ENCODE data around the gene BEAN1. TPM values are rescaled to one million over a fixed set of nuclear protein-coding genes. Genes with fewer than 3 reads are reported as not detected.
"Not testable (repeated sequence)": the region's sequence is repeated elsewhere in the genome, so short reads cannot be mapped to it uniquely, and the experiment has no call there.

The BEAN1 gene
- total RNA-seq, 1 donor from 2014 or later: not detected

DNA sequence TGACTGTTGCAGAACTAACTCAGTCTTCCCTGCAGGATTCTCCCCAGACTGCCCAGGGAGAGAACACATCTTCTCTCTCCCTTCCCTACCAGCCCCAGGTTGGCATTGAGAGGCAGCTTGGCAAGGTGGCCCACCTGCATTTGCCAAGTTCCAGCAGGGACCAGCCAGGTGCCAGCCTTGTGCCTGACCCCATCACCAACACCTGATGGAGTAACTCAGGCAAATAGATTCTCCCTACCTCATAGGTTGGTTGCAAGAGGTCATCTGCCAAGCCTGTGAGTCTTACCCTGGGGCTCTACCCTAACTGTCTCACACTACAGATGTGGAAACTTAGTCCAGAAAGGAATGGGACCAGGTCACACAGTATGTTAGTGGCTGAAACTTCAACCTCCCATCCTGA lies 20.4 kb downstream of the BEAN1 start:
- Histone ChIP-seq H3K9ac (ENCODE audit: low read depth in 1 of 3, low read length in 3 of 3) (peak overlapping the region in 1 of 3 donors; percentile 1), H3K4me3 (ENCODE audit: low read length in 3 of 3) (no peak overlapping the region), H3K4me1 (ENCODE audit: control insufficient read depth in 3 of 3, insufficient read depth in 3 of 3, low read length in 3 of 3) (no peaks in the 10 kb centered on the region), H3K9me3 (ENCODE audit: control insufficient read depth in 3 of 3, low read length in 3 of 3) (no peaks in the 10 kb centered on the region), H3K27me3 (ENCODE audit: control insufficient read depth in 3 of 3, insufficient read depth in 3 of 3, low read length in 3 of 3) (peaks cover 8 to 12% (median 11%) of the 10 kb centered on the region in 3 donors), H3K36me3 (ENCODE audit: control insufficient read depth in 3 of 3, insufficient read depth in 3 of 3, low read length in 3 of 3) (no peaks in the 10 kb centered on the region), H3K27ac (ENCODE audit: low read depth, low read length) (no peak overlapping the region)

DNA sequence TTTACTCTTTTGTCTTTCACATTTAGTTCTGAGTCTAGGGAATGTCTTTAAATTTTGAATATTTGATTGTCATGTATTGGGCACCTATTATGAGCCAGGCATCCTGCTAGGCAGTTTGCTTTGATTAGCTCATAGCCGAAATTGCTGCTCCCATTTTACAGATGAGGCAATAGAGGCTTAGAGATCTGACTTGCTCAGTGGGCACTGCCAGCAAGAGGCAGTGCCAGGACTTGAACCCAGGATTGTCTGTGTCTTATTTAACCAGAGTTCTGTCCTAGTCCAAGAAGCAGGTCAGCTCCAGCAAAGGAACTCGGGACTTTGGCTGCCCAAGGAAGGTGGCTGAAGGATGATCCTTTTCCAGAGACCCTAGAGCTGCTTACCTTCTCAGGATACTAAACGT lies 24.5 kb downstream of the BEAN1 start:
- Histone ChIP-seq H3K9me3 (ENCODE audit: control insufficient read depth in 3 of 3, low read length in 3 of 3) (no peaks in the 10 kb centered on the region), H3K4me1 (ENCODE audit: control insufficient read depth in 3 of 3, insufficient read depth in 3 of 3, low read length in 3 of 3) (no peaks in the 10 kb centered on the region), H3K27me3 (ENCODE audit: control insufficient read depth in 3 of 3, insufficient read depth in 3 of 3, low read length in 3 of 3) (peaks cover 0 to 4% (median 0%) of the 10 kb centered on the region in 3 donors), H3K9ac (ENCODE audit: low read depth in 1 of 3, low read length in 3 of 3) (no peak overlapping the region), H3K36me3 (ENCODE audit: control insufficient read depth in 3 of 3, insufficient read depth in 3 of 3, low read length in 3 of 3) (no peaks in the 10 kb centered on the region), H3K4me3 (ENCODE audit: low read length in 3 of 3) (no peak overlapping the region), H3K27ac (ENCODE audit: low read depth, low read length) (no peak overlapping the region)

DNA sequence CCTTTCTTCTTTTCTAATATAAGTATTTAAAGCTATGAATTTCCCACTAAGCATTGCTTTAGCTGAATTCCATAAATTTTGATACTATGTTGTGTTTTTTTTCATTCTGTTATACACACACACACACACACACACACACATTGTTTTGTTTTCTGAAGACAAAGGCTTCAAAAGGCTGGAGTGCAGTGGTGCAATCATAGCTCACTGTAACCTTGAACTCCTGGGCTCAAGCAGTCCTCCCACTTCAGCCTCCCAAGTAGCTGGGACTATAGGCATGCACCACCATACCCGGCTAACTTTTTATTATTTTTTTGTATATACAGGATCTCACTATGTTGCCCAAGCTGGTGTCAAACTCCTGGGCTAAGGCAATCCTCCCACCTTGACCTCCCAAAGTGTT lies 26.1 kb downstream of the BEAN1 start:
- not testable (repeated sequence) for H3K9me3 ChIP-seq (ENCODE audit: control insufficient read depth in 3 of 3, low read length in 3 of 3); H3K9ac ChIP-seq (ENCODE audit: low read depth in 1 of 3, low read length in 3 of 3); H3K4me1 ChIP-seq (ENCODE audit: control insufficient read depth in 3 of 3, insufficient read depth in 3 of 3, low read length in 3 of 3); H3K27ac ChIP-seq (ENCODE audit: low read depth, low read length); H3K27me3 ChIP-seq (ENCODE audit: control insufficient read depth in 3 of 3, insufficient read depth in 3 of 3, low read length in 3 of 3); H3K4me3 ChIP-seq (ENCODE audit: low read length in 3 of 3); H3K36me3 ChIP-seq (ENCODE audit: control insufficient read depth in 3 of 3, insufficient read depth in 3 of 3, low read length in 3 of 3)

DNA sequence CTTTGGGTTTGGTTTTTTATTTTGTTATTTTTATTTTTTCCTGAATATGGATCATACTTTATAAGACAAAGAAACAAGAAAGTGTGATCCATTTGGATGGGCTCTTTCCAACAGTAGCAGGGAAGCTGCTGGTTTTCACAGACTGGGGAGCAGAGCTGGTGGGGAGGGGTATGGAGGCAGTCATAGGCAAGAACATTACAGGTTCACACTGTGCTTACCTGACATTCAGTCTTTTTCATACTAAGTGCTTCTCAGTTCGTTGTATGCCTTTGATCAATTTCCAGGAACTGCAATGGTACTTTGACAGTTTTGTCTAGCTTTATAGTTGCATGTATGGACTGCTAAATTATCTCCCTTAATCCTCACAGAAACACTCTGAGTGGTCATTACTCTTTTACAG lies 27.7 kb downstream of the BEAN1 start:
- H3K27ac ChIP-seq (ENCODE audit: low read depth, low read length): no peak overlapping the region
- H3K4me1 ChIP-seq (ENCODE audit: control insufficient read depth in 3 of 3, insufficient read depth in 3 of 3, low read length in 3 of 3): no peaks in the 10 kb centered on the region
- no peaks in the 10 kb centered on the region for H3K9me3 ChIP-seq (ENCODE audit: control insufficient read depth in 3 of 3, low read length in 3 of 3)
- peaks cover 15 to 18% (median 18%) of the 10 kb centered on the region in 3 donors for H3K27me3 ChIP-seq (ENCODE audit: control insufficient read depth in 3 of 3, insufficient read depth in 3 of 3, low read length in 3 of 3)
- no peaks in the 10 kb centered on the region for H3K36me3 ChIP-seq (ENCODE audit: control insufficient read depth in 3 of 3, insufficient read depth in 3 of 3, low read length in 3 of 3)
- H3K4me3 ChIP-seq (ENCODE audit: low read length in 3 of 3): no peak overlapping the region
- no peak overlapping the region for H3K9ac ChIP-seq (ENCODE audit: low read depth in 1 of 3, low read length in 3 of 3)

DNA sequence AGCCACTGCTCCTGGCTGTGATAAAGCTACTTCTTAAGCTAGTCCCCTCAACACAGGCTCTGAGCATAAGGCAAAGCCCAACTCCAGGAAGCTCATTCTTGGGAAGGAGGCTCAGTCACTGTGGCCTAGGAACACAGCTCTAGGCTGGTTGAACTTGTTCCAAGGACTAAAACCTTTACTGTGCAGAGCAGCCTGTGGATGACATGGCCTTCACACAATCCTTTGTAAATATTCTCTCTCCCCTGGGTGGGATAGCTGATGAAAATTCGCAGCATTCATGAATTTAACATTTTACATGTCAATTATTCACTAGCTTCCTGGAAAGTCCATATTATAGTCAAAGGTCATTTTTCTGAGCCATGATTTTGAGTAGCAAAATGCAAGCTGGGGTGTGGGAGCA lies 28.9 kb downstream of the BEAN1 start:
- Histone ChIP-seq H3K36me3 (ENCODE audit: control insufficient read depth in 3 of 3, insufficient read depth in 3 of 3, low read length in 3 of 3) (no peaks in the 10 kb centered on the region), H3K9me3 (ENCODE audit: control insufficient read depth in 3 of 3, low read length in 3 of 3) (no peaks in the 10 kb centered on the region), H3K4me1 (ENCODE audit: control insufficient read depth in 3 of 3, insufficient read depth in 3 of 3, low read length in 3 of 3) (no peaks in the 10 kb centered on the region), H3K27ac (ENCODE audit: low read depth, low read length) (no peak overlapping the region), H3K27me3 (ENCODE audit: control insufficient read depth in 3 of 3, insufficient read depth in 3 of 3, low read length in 3 of 3) (peaks cover 27 to 29% (median 29%) of the 10 kb centered on the region in 3 donors), H3K4me3 (ENCODE audit: low read length in 3 of 3) (no peak overlapping the region), H3K9ac (ENCODE audit: low read depth in 1 of 3, low read length in 3 of 3) (no peak overlapping the region)

DNA sequence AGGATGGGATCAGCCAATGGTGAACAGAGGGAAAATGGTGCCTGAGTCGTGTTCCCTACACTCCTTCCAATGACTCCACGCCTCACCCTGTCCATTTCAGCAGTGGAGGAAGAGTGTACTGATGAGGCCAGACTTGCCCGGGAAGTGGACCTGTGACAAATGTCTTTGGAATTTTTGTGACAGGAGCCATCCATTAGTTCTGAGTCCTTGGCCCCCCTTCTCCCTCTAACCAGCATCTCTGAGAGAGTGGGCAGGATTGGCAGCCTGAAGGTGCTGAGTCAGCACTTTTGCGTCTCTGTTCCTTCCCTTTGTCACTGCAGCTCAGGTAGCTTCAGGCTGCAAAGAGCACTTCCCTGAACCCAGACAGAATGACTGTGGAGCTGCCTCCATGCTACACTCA lies 30.8 kb downstream of the BEAN1 start:
- peaks cover 30 to 36% (median 36%) of the 10 kb centered on the region in 3 donors for H3K27me3 ChIP-seq (ENCODE audit: control insufficient read depth in 3 of 3, insufficient read depth in 3 of 3, low read length in 3 of 3)
- H3K4me3 ChIP-seq (ENCODE audit: low read length in 3 of 3): no peak overlapping the region
- H3K36me3 ChIP-seq (ENCODE audit: control insufficient read depth in 3 of 3, insufficient read depth in 3 of 3, low read length in 3 of 3): no peaks in the 10 kb centered on the region
- H3K4me1 ChIP-seq (ENCODE audit: control insufficient read depth in 3 of 3, insufficient read depth in 3 of 3, low read length in 3 of 3): no peaks in the 10 kb centered on the region
- no peak overlapping the region for H3K9ac ChIP-seq (ENCODE audit: low read depth in 1 of 3, low read length in 3 of 3)
- H3K27ac ChIP-seq (ENCODE audit: low read depth, low read length): no peak overlapping the region
- no peaks in the 10 kb centered on the region for H3K9me3 ChIP-seq (ENCODE audit: control insufficient read depth in 3 of 3, low read length in 3 of 3)

DNA sequence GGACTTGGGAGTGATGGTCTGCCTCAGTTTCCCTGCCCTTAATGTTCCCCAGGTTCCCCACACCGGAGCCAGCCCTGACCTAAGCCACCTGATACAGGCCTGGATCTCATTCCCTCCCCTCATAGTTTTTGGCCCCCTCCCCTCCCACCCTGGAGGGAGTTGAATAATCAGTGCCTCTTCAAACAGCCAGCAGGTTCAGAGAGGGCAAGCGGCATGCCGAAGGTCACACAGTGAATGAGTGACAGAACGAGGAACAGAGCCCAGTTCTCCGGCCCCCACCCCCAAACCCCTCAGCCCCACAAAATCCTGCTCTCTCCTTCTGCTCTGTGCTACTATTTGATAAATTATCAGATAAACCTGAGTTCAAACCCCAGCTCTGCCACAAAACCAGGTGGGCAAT lies 31.2 kb downstream of the BEAN1 start:
- H3K9ac ChIP-seq (ENCODE audit: low read depth in 1 of 3, low read length in 3 of 3): no peak overlapping the region
- H3K36me3 ChIP-seq (ENCODE audit: control insufficient read depth in 3 of 3, insufficient read depth in 3 of 3, low read length in 3 of 3): no peaks in the 10 kb centered on the region
- no peak overlapping the region for H3K27ac ChIP-seq (ENCODE audit: low read depth, low read length)
- H3K4me3 ChIP-seq (ENCODE audit: low read length in 3 of 3): no peak overlapping the region
- peaks cover 30 to 36% (median 36%) of the 10 kb centered on the region in 3 donors for H3K27me3 ChIP-seq (ENCODE audit: control insufficient read depth in 3 of 3, insufficient read depth in 3 of 3, low read length in 3 of 3)
- no peaks in the 10 kb centered on the region for H3K9me3 ChIP-seq (ENCODE audit: control insufficient read depth in 3 of 3, low read length in 3 of 3)
- no peaks in the 10 kb centered on the region for H3K4me1 ChIP-seq (ENCODE audit: control insufficient read depth in 3 of 3, insufficient read depth in 3 of 3, low read length in 3 of 3)

DNA sequence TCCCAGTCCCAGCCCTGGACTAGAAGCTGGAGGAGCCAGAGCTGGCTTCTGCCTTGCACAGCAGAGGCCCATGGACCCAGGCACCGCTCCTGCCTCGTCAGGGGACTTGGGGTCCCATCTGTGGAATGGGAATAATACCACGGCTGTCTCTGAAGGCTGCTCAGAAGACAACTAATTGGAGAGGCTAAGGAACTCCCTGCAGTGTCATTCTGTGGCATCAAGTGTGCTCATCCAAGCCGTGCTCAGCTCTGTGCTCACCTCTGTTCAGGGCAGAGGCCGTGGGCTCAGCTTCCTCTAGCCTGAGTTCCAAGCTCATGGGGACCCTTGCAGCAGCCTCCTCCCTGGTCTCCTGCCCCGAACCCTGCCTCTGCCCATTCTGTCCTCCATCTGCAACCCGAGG lies 31.8 kb downstream of the BEAN1 start:
- Histone ChIP-seq H3K4me3 (ENCODE audit: low read length in 3 of 3) (no peak overlapping the region), H3K4me1 (ENCODE audit: control insufficient read depth in 3 of 3, insufficient read depth in 3 of 3, low read length in 3 of 3) (no peaks in the 10 kb centered on the region), H3K27ac (ENCODE audit: low read depth, low read length) (no peak overlapping the region), H3K36me3 (ENCODE audit: control insufficient read depth in 3 of 3, insufficient read depth in 3 of 3, low read length in 3 of 3) (no peaks in the 10 kb centered on the region), H3K9me3 (ENCODE audit: control insufficient read depth in 3 of 3, low read length in 3 of 3) (no peaks in the 10 kb centered on the region), H3K9ac (ENCODE audit: low read depth in 1 of 3, low read length in 3 of 3) (no peak overlapping the region), H3K27me3 (ENCODE audit: control insufficient read depth in 3 of 3, insufficient read depth in 3 of 3, low read length in 3 of 3) (peaks cover 30 to 36% (median 36%) of the 10 kb centered on the region in 3 donors)

DNA sequence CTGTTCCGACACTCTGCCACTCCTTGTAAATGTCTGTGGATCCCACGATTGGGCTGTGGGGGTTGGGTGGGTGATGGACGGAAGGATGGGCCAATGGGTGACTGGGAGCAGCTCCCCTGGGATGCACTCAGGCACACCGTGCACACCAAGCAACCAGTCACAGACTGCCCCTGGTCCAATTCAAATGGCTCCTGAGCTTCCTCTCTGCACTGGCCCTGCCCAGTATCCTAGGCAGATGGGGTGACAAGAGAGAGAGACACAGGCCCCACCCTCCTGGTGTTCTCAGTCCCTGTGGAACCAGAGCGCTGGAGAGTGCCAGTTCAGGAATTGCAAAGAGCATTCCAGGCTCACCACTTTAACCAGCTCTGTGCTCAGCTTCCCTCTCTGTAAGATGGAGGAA lies 32.8 kb downstream of the BEAN1 start:
- H3K27me3 ChIP-seq (ENCODE audit: control insufficient read depth in 3 of 3, insufficient read depth in 3 of 3, low read length in 3 of 3): peaks cover 30 to 36% (median 36%) of the 10 kb centered on the region in 3 donors
- H3K9me3 ChIP-seq (ENCODE audit: control insufficient read depth in 3 of 3, low read length in 3 of 3): no peaks in the 10 kb centered on the region
- no peak overlapping the region for H3K9ac ChIP-seq (ENCODE audit: low read depth in 1 of 3, low read length in 3 of 3)
- H3K4me1 ChIP-seq (ENCODE audit: control insufficient read depth in 3 of 3, insufficient read depth in 3 of 3, low read length in 3 of 3): no peaks in the 10 kb centered on the region
- H3K27ac ChIP-seq (ENCODE audit: low read depth, low read length): no peak overlapping the region
- no peak overlapping the region for H3K4me3 ChIP-seq (ENCODE audit: low read length in 3 of 3)
- H3K36me3 ChIP-seq (ENCODE audit: control insufficient read depth in 3 of 3, insufficient read depth in 3 of 3, low read length in 3 of 3): no peaks in the 10 kb centered on the region

DNA sequence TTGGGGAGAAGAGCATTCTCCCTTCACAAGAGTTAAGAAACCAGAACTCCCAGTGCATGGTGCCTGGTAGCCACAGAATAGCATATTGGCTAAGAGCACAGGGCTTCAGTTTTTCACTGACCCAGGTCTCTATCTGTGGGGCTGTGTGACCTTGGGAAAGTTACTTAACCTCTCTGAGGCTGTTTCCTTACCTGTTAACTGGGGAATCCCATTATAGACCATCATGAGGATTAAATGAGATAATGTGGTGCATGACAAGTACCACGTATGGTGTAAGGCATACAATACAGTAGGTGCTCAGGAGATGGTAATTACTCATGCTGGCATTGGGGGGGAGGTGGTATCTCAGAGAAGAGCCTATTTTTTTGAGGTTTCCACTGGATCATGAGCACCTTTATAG lies 33.6 kb downstream of the BEAN1 start:
- Histone ChIP-seq H3K27me3 (ENCODE audit: control insufficient read depth in 3 of 3, insufficient read depth in 3 of 3, low read length in 3 of 3) (peaks cover 30 to 36% (median 36%) of the 10 kb centered on the region in 3 donors), H3K4me3 (ENCODE audit: low read length in 3 of 3) (no peak overlapping the region), H3K4me1 (ENCODE audit: control insufficient read depth in 3 of 3, insufficient read depth in 3 of 3, low read length in 3 of 3) (no peaks in the 10 kb centered on the region), H3K9ac (ENCODE audit: low read depth in 1 of 3, low read length in 3 of 3) (no peak overlapping the region), H3K36me3 (ENCODE audit: control insufficient read depth in 3 of 3, insufficient read depth in 3 of 3, low read length in 3 of 3) (no peaks in the 10 kb centered on the region), H3K9me3 (ENCODE audit: control insufficient read depth in 3 of 3, low read length in 3 of 3) (no peaks in the 10 kb centered on the region), H3K27ac (ENCODE audit: low read depth, low read length) (no peak overlapping the region)

DNA sequence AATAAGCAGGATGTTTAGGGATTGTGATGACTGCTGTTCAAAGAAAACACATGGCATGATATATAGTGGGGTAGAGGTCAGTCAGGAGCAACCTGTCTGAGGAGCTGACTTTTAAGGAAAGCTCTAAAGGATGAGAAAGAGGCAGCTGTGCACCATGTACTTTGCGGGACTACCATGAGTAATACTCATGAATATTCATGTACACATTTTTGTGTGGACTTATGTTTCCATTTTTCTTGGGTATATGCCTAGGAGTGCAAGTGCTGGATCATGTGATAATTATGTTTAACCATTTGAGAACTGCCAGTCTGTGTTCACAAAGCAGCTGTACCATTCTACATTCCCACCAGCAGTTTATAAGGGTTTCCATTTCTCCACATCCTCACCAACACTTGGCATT lies 35.8 kb downstream of the BEAN1 start:
- Histone ChIP-seq H3K9me3 (ENCODE audit: control insufficient read depth in 3 of 3, low read length in 3 of 3) (no peaks in the 10 kb centered on the region), H3K4me3 (ENCODE audit: low read length in 3 of 3) (no peak overlapping the region), H3K27ac (ENCODE audit: low read depth, low read length) (no peak overlapping the region), H3K9ac (ENCODE audit: low read depth in 1 of 3, low read length in 3 of 3) (no peak overlapping the region), H3K27me3 (ENCODE audit: control insufficient read depth in 3 of 3, insufficient read depth in 3 of 3, low read length in 3 of 3) (peaks cover 27 to 33% (median 32%) of the 10 kb centered on the region in 3 donors), H3K36me3 (ENCODE audit: control insufficient read depth in 3 of 3, insufficient read depth in 3 of 3, low read length in 3 of 3) (no peaks in the 10 kb centered on the region), H3K4me1 (ENCODE audit: control insufficient read depth in 3 of 3, insufficient read depth in 3 of 3, low read length in 3 of 3) (no peaks in the 10 kb centered on the region)
